Sigmoid colon (tissue), 4 donors: ENCODE results near the gene SLC5A1.

Experiments
- CTCF ChIP-seq, 4 experiments: fragments of 450-650 bp in 3 of 4; fragments of 200-600 bp in 1 of 4; IDR thresholded peaks; one replicate each; pipeline ENCODE4 v1.5.1; 2016 to 2019; ENCODE audit warnings: antibody characterized with exemption in 4 of 4, mild to moderate bottlenecking in 3 of 4, moderate library complexity in 2 of 4
- EP300 ChIP-seq, 4 donors: sonication (generic); formaldehyde crosslinking; IDR thresholded peaks; one replicate each; pipeline ENCODE4 v1.6.1; 2017; ENCODE audit warnings: antibody characterized with exemption in 4 of 4
- POLR2A ChIP-seq, 2 donors: fragments of 450-650 bp; IDR thresholded peaks; one replicate each; pipeline ENCODE4 v1.6.1; 2016; ENCODE audit warnings: antibody characterized with exemption in 2 of 2, mild to moderate bottlenecking in 2 of 2, moderate library complexity in 2 of 2
- POLR2AphosphoS5 ChIP-seq, 4 donors: sonication (generic); formaldehyde crosslinking; IDR thresholded peaks; one replicate each; pipeline ENCODE4 v1.6.1; 2017; ENCODE audit warnings: antibody characterized with exemption in 4 of 4

GRCh38 chr22:32082331-32082730 is 39.3 kb downstream of the SLC5A1 start:
- TF ChIP-seq POLR2A (IDR thresholded peaks at IDR 0.05), result no peak
- no peak for TF ChIP-seq CTCF (IDR thresholded peaks at IDR 0.05)
- TF ChIP-seq EP300 (IDR thresholded peaks at IDR 0.05), result no peak
- TF ChIP-seq POLR2AphosphoS5 (IDR thresholded peaks at IDR 0.05), result no peak
